ENCODE measurements around the gene RNF150.

GRCh38 chr4:141090473-141090872, 42.8 kb downstream of the RNF150 start:
- no peak for TF ChIP-seq POLR2A (IDR thresholded peaks at IDR 0.05)
- no peak for TF ChIP-seq CTCF (IDR thresholded peaks at IDR 0.05)
- TF ChIP-seq EP300 (IDR thresholded peaks at IDR 0.05) = no peak

Data from stomach (tissue), 4 donors.